Measurements from ENCODE around the gene PCDH9.
"Not testable (repeated sequence)": the region's sequence is repeated elsewhere in the genome, so short reads cannot be mapped to it uniquely, and the experiment has no call there.

Gene PCDH9

GRCh38 chr13:67099494-67099893 lies 130.6 kb downstream of the PCDH9 start:
- Histone ChIP-seq H3K79me1 (ENCODE audit: low read length) (no peaks in the 10 kb centered on the region), H4K8ac (ENCODE audit: low read depth, low read length) (no peak overlapping the region), H2BK120ac (ENCODE audit: insufficient read depth, low read length, poor library complexity) (no peak overlapping the region), H3K79me2 (ENCODE audit: control insufficient read depth, insufficient read depth, low read length, poor library complexity) (no peaks in the 10 kb centered on the region), H3K4ac (ENCODE audit: low read depth, low read length) (no peak overlapping the region), H4K91ac (ENCODE audit: low read depth, low read length) (no peak overlapping the region), H2AK5ac (ENCODE audit: low read length) (no peak overlapping the region), H4K12ac (ENCODE audit: low read depth, low read length) (no peak overlapping the region), H3K36me3 (ENCODE audit: control insufficient read depth in 1 of 2, insufficient read depth in 2 of 2, low read length in 2 of 2) (no peaks in the 10 kb centered on the region), H3K9ac (ENCODE audit: low read length) (no peak overlapping the region), H3K27ac (ENCODE audit: low read depth, low read length) (no peak overlapping the region), H2BK12ac (ENCODE audit: low read length) (no peak overlapping the region), H3K4me1 (ENCODE audit: control insufficient read depth in 1 of 2, insufficient read depth in 2 of 2, low read length in 2 of 2) (peaks cover 2 to 3% of the 10 kb centered on the region in 2 experiments), H3K18ac (ENCODE audit: low read length) (no peak overlapping the region), H2AFZ (ENCODE audit: insufficient read depth, low read length, poor library complexity) (no peak overlapping the region), H3K23ac (ENCODE audit: low read length) (no peak overlapping the region), H3K27me3 (ENCODE audit: insufficient read depth, low read length) (no peaks in the 10 kb centered on the region), H3K4me2 (ENCODE audit: low read length) (no peak overlapping the region), H3K14ac (ENCODE audit: low read length) (no peak overlapping the region), H3K4me3 (ENCODE audit: low read depth, low read length) (no peak overlapping the region), H3K9me3 (ENCODE audit: insufficient read depth, low read depth, low read length) (no peaks in the 10 kb centered on the region), H2BK5ac (ENCODE audit: low read depth, low read length, poor library complexity) (no peak overlapping the region)
- WGBS (ENCODE audit: extremely low coverage, insufficient coverage, insufficient read length), result no CpG with 5 or more reads among the region's 7 CpGs
- DNase-seq, result no peak

GRCh38 chr13:67097892-67098452 lies 132.2 kb downstream of the PCDH9 start:
- Histone ChIP-seq H4K8ac (ENCODE audit: low read depth, low read length) (no peak overlapping the region), H3K27me3 (ENCODE audit: insufficient read depth, low read length) (no peaks in the 10 kb centered on the region), H3K23ac (ENCODE audit: low read length) (no peak overlapping the region), H3K9ac (ENCODE audit: low read length) (no peak overlapping the region), H2BK5ac (ENCODE audit: low read depth, low read length, poor library complexity) (no peak overlapping the region), H2AK5ac (ENCODE audit: low read length) (no peak overlapping the region), H4K12ac (ENCODE audit: low read depth, low read length) (no peak overlapping the region), H3K4me3 (ENCODE audit: low read depth, low read length) (no peak overlapping the region), H3K4me2 (ENCODE audit: low read length) (no peak overlapping the region), H3K79me1 (ENCODE audit: low read length) (no peaks in the 10 kb centered on the region), H3K79me2 (ENCODE audit: control insufficient read depth, insufficient read depth, low read length, poor library complexity) (no peaks in the 10 kb centered on the region), H4K91ac (ENCODE audit: low read depth, low read length) (no peak overlapping the region), H3K14ac (ENCODE audit: low read length) (no peak overlapping the region), H3K9me3 (ENCODE audit: insufficient read depth, low read depth, low read length) (no peaks in the 10 kb centered on the region), H3K18ac (ENCODE audit: low read length) (no peak overlapping the region), H3K4ac (ENCODE audit: low read depth, low read length) (no peak overlapping the region), H3K36me3 (ENCODE audit: control insufficient read depth in 1 of 2, insufficient read depth in 2 of 2, low read length in 2 of 2) (no peaks in the 10 kb centered on the region), H3K27ac (ENCODE audit: low read depth, low read length) (no peak overlapping the region), H2AFZ (ENCODE audit: insufficient read depth, low read length, poor library complexity) (no peak overlapping the region), H3K4me1 (ENCODE audit: control insufficient read depth in 1 of 2, insufficient read depth in 2 of 2, low read length in 2 of 2) (peaks cover 2 to 3% of the 10 kb centered on the region in 2 experiments), H2BK12ac (ENCODE audit: low read length) (no peak overlapping the region), H2BK120ac (ENCODE audit: insufficient read depth, low read length, poor library complexity) (no peak overlapping the region)
- DNase-seq, result no peak
- WGBS (ENCODE audit: extremely low coverage, insufficient coverage, insufficient read length), result no CpG with 5 or more reads among the region's 3 CpGs

- not testable (repeated sequence) for H3K4ac ChIP-seq (ENCODE audit: low read depth, low read length); H3K4me3 ChIP-seq (ENCODE audit: low read depth, low read length); H4K91ac ChIP-seq (ENCODE audit: low read depth, low read length); H4K8ac ChIP-seq (ENCODE audit: low read depth, low read length); H3K9ac ChIP-seq (ENCODE audit: low read length); DNase-seq; H3K23ac ChIP-seq (ENCODE audit: low read length); H2BK12ac ChIP-seq (ENCODE audit: low read length); H3K36me3 ChIP-seq (ENCODE audit: control insufficient read depth in 1 of 2, insufficient read depth in 2 of 2, low read length in 2 of 2); H2BK120ac ChIP-seq (ENCODE audit: insufficient read depth, low read length, poor library complexity); H3K4me2 ChIP-seq (ENCODE audit: low read length); H2AK5ac ChIP-seq (ENCODE audit: low read length); H3K18ac ChIP-seq (ENCODE audit: low read length); H3K79me2 ChIP-seq (ENCODE audit: control insufficient read depth, insufficient read depth, low read length, poor library complexity); H3K27ac ChIP-seq (ENCODE audit: low read depth, low read length); H3K4me1 ChIP-seq (ENCODE audit: control insufficient read depth in 1 of 2, insufficient read depth in 2 of 2, low read length in 2 of 2); H2AFZ ChIP-seq (ENCODE audit: insufficient read depth, low read length, poor library complexity); H3K9me3 ChIP-seq (ENCODE audit: insufficient read depth, low read depth, low read length); H2BK5ac ChIP-seq (ENCODE audit: low read depth, low read length, poor library complexity); H3K14ac ChIP-seq (ENCODE audit: low read length); H3K27me3 ChIP-seq (ENCODE audit: insufficient read depth, low read length); H3K79me1 ChIP-seq (ENCODE audit: low read length); H4K12ac ChIP-seq (ENCODE audit: low read depth, low read length)
- no CpG with 5 or more reads among the region's 5 CpGs for WGBS (ENCODE audit: extremely low coverage, insufficient coverage, insufficient read length)
Measured at GRCh38 chr13:67096893-67097292, 133.2 kb downstream of the PCDH9 start.

GRCh38 chr13:67096418-67096817 lies 133.7 kb downstream of the PCDH9 start:
- Histone ChIP-seq H3K9me3 (ENCODE audit: insufficient read depth, low read depth, low read length) (no peaks in the 10 kb centered on the region), H2BK12ac (ENCODE audit: low read length) (no peak overlapping the region), H2BK5ac (ENCODE audit: low read depth, low read length, poor library complexity) (no peak overlapping the region), H3K9ac (ENCODE audit: low read length) (no peak overlapping the region), H3K4me2 (ENCODE audit: low read length) (no peak overlapping the region), H3K79me1 (ENCODE audit: low read length) (no peaks in the 10 kb centered on the region), H3K23ac (ENCODE audit: low read length) (no peak overlapping the region), H3K36me3 (ENCODE audit: control insufficient read depth in 1 of 2, insufficient read depth in 2 of 2, low read length in 2 of 2) (no peaks in the 10 kb centered on the region), H3K4me1 (ENCODE audit: control insufficient read depth in 1 of 2, insufficient read depth in 2 of 2, low read length in 2 of 2) (peaks cover 2 to 3% of the 10 kb centered on the region in 2 experiments), H4K12ac (ENCODE audit: low read depth, low read length) (no peak overlapping the region), H4K91ac (ENCODE audit: low read depth, low read length) (no peak overlapping the region), H3K4me3 (ENCODE audit: low read depth, low read length) (no peak overlapping the region), H4K8ac (ENCODE audit: low read depth, low read length) (no peak overlapping the region), H3K27me3 (ENCODE audit: insufficient read depth, low read length) (no peaks in the 10 kb centered on the region), H3K18ac (ENCODE audit: low read length) (no peak overlapping the region), H3K79me2 (ENCODE audit: control insufficient read depth, insufficient read depth, low read length, poor library complexity) (no peaks in the 10 kb centered on the region), H2BK120ac (ENCODE audit: insufficient read depth, low read length, poor library complexity) (no peak overlapping the region), H3K14ac (ENCODE audit: low read length) (no peak overlapping the region), H3K27ac (ENCODE audit: low read depth, low read length) (no peak overlapping the region), H3K4ac (ENCODE audit: low read depth, low read length) (no peak overlapping the region), H2AK5ac (ENCODE audit: low read length) (no peak overlapping the region), H2AFZ (ENCODE audit: insufficient read depth, low read length, poor library complexity) (no peak overlapping the region)
- DNase-seq, result no peak
- no CpG with 5 or more reads among the region's 2 CpGs for WGBS (ENCODE audit: extremely low coverage, insufficient coverage, insufficient read length)

Data from trophoblast cell (in vitro differentiated cells and primary cell).